HuH-7 (cell line): ENCODE measurements around the gene NUDCD3.

Experiments
- DNase-seq: peaks from one replicate; pipeline ENCODE4 v3.0.0; 2011; ENCODE audit warnings: low spot score

NUDCD3 gene

GRCh38 chr7:44398953-44399574, 91.4 kb downstream of the NUDCD3 start:
- no peak for DNase-seq

GRCh38 chr7:44398511-44398911, 91.9 kb downstream of the NUDCD3 start:
- no peak for DNase-seq

GRCh38 chr7:44396931-44397545, 93.4 kb downstream of the NUDCD3 start:
- DNase-seq, result no peak

- no peak for DNase-seq
Observed at GRCh38 chr7:44396496-44396895, 94.0 kb downstream of the NUDCD3 start.

GRCh38 chr7:44395067-44395466, 95.4 kb downstream of the NUDCD3 start:
- no peak for DNase-seq

GRCh38 chr7:44394636-44395035, 95.8 kb downstream of the NUDCD3 start:
- DNase-seq, result no peak

GRCh38 chr7:44394112-44394447, 96.4 kb downstream of the NUDCD3 start:
- DNase-seq, result no peak

GRCh38 chr7:44393238-44394111, 97.0 kb downstream of the NUDCD3 start:
- DNase-seq, result no peak

GRCh38 chr7:44392618-44393010, 97.8 kb downstream of the NUDCD3 start:
- DNase-seq, result no peak

GRCh38 chr7:44391746-44392617, 98.5 kb downstream of the NUDCD3 start:
- DNase-seq, result no peak

- DNase-seq, result no peak
Observed at GRCh38 chr7:44391171-44391570, 99.3 kb downstream of the NUDCD3 start.

GRCh38 chr7:44390701-44391100, 99.8 kb downstream of the NUDCD3 start:
- DNase-seq, result no peak

GRCh38 chr7:44388089-44388970, 102.1 kb downstream of the NUDCD3 start:
- no peak for DNase-seq

- DNase-seq, result no peak
Observed at GRCh38 chr7:44387389-44387788, 103.1 kb downstream of the NUDCD3 start.

- no peak for DNase-seq
Observed at GRCh38 chr7:44386139-44386913, 104.1 kb downstream of the NUDCD3 start.

GRCh38 chr7:44385434-44386138, 104.9 kb downstream of the NUDCD3 start:
- no peak for DNase-seq

GRCh38 chr7:44384586-44385433, 105.6 kb downstream of the NUDCD3 start:
- DNase-seq, result no peak

GRCh38 chr7:44383566-44383965, 106.9 kb downstream of the NUDCD3 start:
- DNase-seq, result no peak
